Esophagus muscularis mucosa (tissue), 4 donors: Measurements from ENCODE around the gene DENND1C. TPM values are rescaled to one million over a fixed set of nuclear protein-coding genes. Genes with fewer than 3 reads are reported as not detected.

ENCODE experiments used
- DNase-seq: peaks from one replicate; pipeline ENCODE4 v3.0.0-alpha.2; 2017; ENCODE audit errors: extremely low spot score
- H3K27ac ChIP-seq, 4 donors: fragments of 200-600 bp; sonication (generic); replicated peaks in 1 of 4; 1 replicate in 3 of 4; 2 replicates in 1 of 4; pipeline ENCODE4 v1.5.1; 2016 to 2019; ENCODE audit warnings: mild to moderate bottlenecking in 1 of 4
- H3K27me3 ChIP-seq, 4 donors: fragments of 200-600 bp; sonication (generic); one replicate each; pipeline versions ENCODE4 v1.5.1 to v1.6.0; 2016 to 2019
- H3K36me3 ChIP-seq, 4 donors: fragments of 200-600 bp; sonication (generic); one replicate each; pipeline ENCODE4 v1.5.1; 2016 to 2019
- H3K4me1 ChIP-seq, 4 donors: fragments of 200-600 bp; sonication (generic); one replicate each; pipeline ENCODE4 v1.5.1; 2016 to 2019
- H3K4me3 ChIP-seq, 4 donors: fragments of 200-600 bp; sonication (generic); 1 replicate in 2 of 4; 2 replicates in 2 of 4; pipeline ENCODE4 v1.5.1; 2016 to 2019; ENCODE audit warnings: mild to moderate bottlenecking in 4 of 4, moderate library complexity in 1 of 4
- H3K9me3 ChIP-seq, 4 donors: fragments of 200-600 bp; sonication (generic); 1 replicate in 3 of 4; 2 replicates in 1 of 4; pipeline ENCODE4 v1.5.1; 2016 to 2019
- EP300 ChIP-seq: sonication (generic); formaldehyde crosslinking; IDR thresholded peaks from one replicate; pipeline ENCODE4 v1.6.1; 2017; ENCODE audit warnings: antibody characterized with exemption
- POLR2A ChIP-seq: fragments of 450-650 bp; IDR thresholded peaks from one replicate; pipeline ENCODE4 v1.6.1; 2017; ENCODE audit warnings: antibody characterized with exemption, moderate library complexity, mild to moderate bottlenecking, low read depth
- POLR2AphosphoS5 ChIP-seq, 2 donors: sonication (generic); formaldehyde crosslinking; IDR thresholded peaks; one replicate each; pipeline ENCODE4 v1.6.1; 2017; ENCODE audit warnings: antibody characterized with exemption in 2 of 2
- WGBS: methylation state at CpG from one replicate; pipeline ENCODE4 v1.1.5; 2018; 5-methylcytosine and 5-hydroxymethylcytosine counted together
- intact Hi-C: fragments of 100-400 bp; cut with DNase I; formaldehyde crosslinking; loops from one replicate; pipeline ENCODE4 v1.15.1; 2023
- total RNA-seq, 4 donors: library from RNA; depleted of rRNA; stranded (reverse); fragments of >200 nt; gene quantifications; one replicate each; pipeline versions ENCODE4 v1.1.0 to v1.2.1, GENCODE V29; 2016
- TF ChIP-seq, protein P1 (sequence below), 3 experiments: fragments of 200-600 bp in 2 of 3; fragments of 450-650 bp in 1 of 3; sonication (generic) in 2 of 3; IDR thresholded peaks; one replicate each; pipeline ENCODE4 v1.5.1; 2017 to 2019; ENCODE audit warnings: antibody characterized with exemption in 3 of 3, mild to moderate bottlenecking in 2 of 3, moderate library complexity in 1 of 3

Gene DENND1C
- total RNA-seq, 4 donors from 2014 or later: 0.13 to 2.8 (median 1.1) TPM

DNA sequence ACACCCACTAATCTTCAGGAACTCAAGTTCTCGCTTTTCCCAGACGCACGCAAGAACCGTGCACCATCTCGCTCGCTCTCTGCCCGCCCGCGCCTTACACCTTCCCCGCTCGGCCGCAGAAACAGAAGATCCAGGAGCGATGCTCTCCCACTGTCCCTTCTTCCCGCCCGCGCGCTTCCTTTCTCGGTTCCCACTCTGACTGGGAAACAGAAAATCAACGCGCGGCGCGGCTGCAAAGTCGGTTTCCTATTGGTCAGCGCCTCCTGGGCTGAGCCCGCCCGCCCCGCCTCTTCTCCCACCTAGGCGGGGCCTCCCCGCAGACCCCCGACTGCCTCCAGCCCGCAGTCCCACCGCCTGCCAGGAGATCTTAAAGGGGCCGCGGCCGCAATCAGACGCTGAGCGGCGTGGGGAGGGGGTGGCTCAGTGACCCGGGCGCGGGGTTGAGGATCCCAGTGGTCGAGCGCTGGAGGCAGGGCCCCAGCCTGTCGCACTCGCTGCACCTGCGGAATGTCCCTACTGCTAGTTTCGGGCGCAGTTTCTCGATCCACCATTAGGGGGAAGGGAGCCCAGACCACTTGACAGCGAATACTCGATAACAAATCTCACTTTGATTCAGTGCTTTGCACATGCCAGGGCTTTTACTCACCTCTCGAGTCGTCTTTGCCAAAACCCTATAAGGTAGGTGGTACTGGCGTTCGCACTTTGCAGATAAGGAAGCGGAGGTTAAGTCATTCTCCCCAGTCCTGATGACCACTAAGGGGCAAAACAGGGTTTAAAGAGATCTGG is 21.3 kb downstream of the DENND1C start:
- intact Hi-C loops: no loop called here

DNA sequence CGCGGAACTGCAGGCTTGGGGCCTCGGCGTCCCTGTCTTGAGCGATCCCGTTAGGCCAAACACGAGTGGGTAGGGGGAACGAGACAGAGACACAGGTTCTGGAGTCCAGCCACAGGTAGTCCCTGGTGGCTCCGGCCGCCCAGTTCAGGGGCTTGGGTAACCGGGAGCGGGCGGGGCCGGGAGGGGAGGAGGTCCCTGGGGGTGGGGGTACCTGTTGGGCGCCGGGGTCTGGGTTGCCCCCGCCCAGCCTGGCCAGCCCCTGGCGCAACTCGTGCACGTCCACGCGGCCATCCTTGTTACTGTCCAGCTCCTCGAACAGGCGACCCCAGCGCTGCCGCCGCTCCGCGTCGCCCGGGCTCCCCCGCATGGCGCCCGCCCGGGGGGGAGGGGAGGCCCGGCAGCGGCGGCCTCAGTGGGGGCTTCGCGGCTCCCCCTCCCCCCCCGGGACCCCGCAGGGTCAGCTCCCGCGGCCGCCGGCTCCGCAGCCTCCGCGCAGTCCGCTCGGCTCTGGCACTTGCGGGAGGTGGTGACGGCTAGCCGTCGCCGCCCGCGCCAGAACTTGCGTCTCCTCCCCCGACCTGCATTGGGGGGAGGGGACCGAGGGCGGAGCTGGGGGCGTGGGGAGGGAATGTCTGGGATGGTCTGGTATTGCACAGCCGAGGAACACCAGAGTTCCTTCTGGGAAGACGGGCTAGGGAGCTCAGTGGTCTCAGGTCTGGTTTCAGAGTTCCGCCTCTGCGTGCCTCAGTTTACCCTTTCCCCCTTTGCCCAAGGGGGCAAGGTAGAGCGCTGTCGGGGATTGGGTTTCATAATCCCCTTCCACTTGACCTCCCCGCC is 22.1 kb downstream of the DENND1C start, which contains the start of gene SLC25A23:
SLC25A23 (minus strand) TSS at position 531 of the 837 bp plus-strand sequence; CDS start at position 367, 164 bp downstream.
- peaks cover 11 to 36% (median 27%) of the 10 kb centered on the region in 4 donors for H3K4me1 ChIP-seq
- H3K27me3 ChIP-seq: peaks cover 0 to 24% (median 10%) of the 10 kb centered on the region in 4 donors
- 0% methylated on average over 26 of the region's 70 CpGs for WGBS
- TF ChIP-seq, protein P1, sequence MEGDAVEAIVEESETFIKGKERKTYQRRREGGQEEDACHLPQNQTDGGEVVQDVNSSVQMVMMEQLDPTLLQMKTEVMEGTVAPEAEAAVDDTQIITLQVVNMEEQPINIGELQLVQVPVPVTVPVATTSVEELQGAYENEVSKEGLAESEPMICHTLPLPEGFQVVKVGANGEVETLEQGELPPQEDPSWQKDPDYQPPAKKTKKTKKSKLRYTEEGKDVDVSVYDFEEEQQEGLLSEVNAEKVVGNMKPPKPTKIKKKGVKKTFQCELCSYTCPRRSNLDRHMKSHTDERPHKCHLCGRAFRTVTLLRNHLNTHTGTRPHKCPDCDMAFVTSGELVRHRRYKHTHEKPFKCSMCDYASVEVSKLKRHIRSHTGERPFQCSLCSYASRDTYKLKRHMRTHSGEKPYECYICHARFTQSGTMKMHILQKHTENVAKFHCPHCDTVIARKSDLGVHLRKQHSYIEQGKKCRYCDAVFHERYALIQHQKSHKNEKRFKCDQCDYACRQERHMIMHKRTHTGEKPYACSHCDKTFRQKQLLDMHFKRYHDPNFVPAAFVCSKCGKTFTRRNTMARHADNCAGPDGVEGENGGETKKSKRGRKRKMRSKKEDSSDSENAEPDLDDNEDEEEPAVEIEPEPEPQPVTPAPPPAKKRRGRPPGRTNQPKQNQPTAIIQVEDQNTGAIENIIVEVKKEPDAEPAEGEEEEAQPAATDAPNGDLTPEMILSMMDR (IDR thresholded peaks at IDR 0.05): no peak
- TF ChIP-seq POLR2AphosphoS5 (IDR thresholded peaks at IDR 0.05) (peak in 1 of 2 donors; percentile 72), POLR2A (no peak), EP300 (no peak)
- DNase-seq: no peak
- H3K9me3 ChIP-seq: peaks cover 0 to 1% (median 1%) of the 10 kb centered on the region in 4 donors
- peak within 1 kb of the TSS; percentile 66 to 97 (median 90) for H3K4me3 ChIP-seq
- intact Hi-C loops: no loop called here
- peaks cover 10 to 31% (median 21%) of the 10 kb centered on the region in 4 donors for H3K36me3 ChIP-seq
- peak within 1 kb of the TSS; percentile 74 to 91 (median 88) for H3K27ac ChIP-seq

More for the DNA sequence above, 21.3 kb downstream of the DENND1C start:
- peak overlapping the region; percentile 66 to 97 (median 90) for H3K4me3 ChIP-seq
- whole genome bisulfite sequencing: under 1% methylated on average over 44 of the region's 57 CpGs
- H3K36me3 ChIP-seq: peaks cover 6 to 23% (median 13%) of the 10 kb centered on the region in 4 donors
- no peaks in the 10 kb centered on the region for H3K9me3 ChIP-seq
- peak; percentile 98 for DNase-seq
- H3K4me1 ChIP-seq: peaks cover 11 to 36% (median 28%) of the 10 kb centered on the region in 4 donors
- peak overlapping the region; percentile 74 to 91 (median 88) for H3K27ac ChIP-seq
- peaks cover 0 to 31% (median 14%) of the 10 kb centered on the region in 4 donors for H3K27me3 ChIP-seq
- TF ChIP-seq EP300 (no peak), POLR2AphosphoS5 (IDR thresholded peaks at IDR 0.05) (peak; percentile 61 to 72)
- TF ChIP-seq, protein P1 (IDR thresholded peaks at IDR 0.05): peak; percentile 57 to 69 (median 65)

DNA sequence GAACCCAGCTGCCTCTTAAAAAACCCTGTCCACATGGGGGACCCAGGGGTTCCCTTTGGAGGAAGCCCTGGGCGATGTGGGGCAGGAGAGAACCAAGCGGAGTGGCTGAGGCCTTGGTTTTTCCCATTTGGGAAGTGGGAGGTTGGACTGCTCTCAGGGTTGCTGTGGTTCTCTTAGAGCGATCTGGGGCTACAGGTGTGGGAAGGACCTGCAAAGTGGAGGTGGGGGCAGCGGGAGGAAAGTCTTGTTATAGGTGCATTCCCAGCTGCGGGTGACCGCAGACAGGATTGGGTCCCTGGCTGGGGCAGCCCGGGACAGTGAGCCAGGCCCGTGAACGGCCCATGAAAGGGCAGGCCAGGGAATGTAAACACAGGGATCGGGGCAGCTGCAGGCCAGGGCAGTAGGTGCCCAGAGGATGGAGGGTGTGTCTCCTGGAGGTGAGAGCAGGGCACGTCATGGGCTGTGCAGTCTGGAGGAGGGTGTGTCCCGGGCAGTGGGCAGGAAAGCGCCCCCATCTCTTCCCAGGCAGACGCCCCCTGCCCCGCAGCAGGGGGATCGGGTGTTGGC is 22.8 kb downstream of the DENND1C start:
- H3K27ac ChIP-seq: peak overlapping the region; percentile 74 to 91 (median 88)
- WGBS: 33% methylated on average over 16 of the region's 16 CpGs
- H3K4me3 ChIP-seq: peak overlapping the region; percentile 66 to 97 (median 90)
- peaks cover 0 to 8% (median 8%) of the 10 kb centered on the region in 4 donors for H3K9me3 ChIP-seq
- peaks cover 0 to 17% (median 3%) of the 10 kb centered on the region in 4 donors for H3K27me3 ChIP-seq
- peak; percentile 36 to 42 for TF ChIP-seq POLR2AphosphoS5 (IDR thresholded peaks at IDR 0.05)
- TF ChIP-seq POLR2A: no peak
- peaks cover 11 to 29% (median 24%) of the 10 kb centered on the region in 4 donors for H3K4me1 ChIP-seq
- DNase-seq: no peak
- H3K36me3 ChIP-seq: peaks cover 17 to 38% (median 28%) of the 10 kb centered on the region in 4 donors
- intact Hi-C loops: no loop called here

DNA sequence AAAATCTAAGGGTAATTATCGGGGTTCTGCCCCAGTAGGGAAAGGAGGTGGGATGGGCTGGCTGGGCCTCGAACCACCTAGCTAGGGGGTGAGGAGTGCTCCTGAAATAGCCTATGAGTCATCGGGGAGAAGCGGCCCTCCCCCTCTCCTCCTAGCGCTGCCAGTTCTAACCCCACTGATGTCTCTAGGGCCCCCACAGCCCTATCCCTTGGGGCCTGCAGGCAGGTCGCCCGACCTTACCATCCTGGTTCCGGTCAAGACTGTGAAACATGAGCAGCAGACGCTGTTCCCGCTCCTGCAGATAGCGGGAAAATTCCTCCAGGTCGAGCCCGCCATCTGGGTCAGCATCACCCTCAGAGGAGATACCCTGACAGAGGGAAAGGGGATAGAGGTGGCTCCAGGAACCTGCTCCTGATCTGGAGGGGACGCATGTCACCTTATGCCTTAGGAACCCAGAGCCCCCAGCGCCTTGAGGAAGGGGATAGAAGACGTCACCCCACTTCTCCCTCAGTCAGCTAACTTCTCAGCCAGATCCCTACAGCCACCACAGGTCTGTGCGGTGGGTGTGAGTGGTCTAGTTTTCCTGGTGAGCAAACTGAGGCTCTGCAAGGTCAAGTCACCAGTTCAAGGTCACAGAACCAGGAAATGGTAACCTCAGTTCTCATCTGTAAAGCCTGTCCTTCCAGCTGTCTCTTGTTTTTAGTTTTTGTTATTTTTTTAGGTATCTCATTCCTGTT is 23.5 kb downstream of the DENND1C start:
- TF ChIP-seq POLR2AphosphoS5 (IDR thresholded peaks at IDR 0.05): no peak
- no peak for TF ChIP-seq EP300
- TF ChIP-seq, protein P1 (IDR thresholded peaks at IDR 0.05): no peak
- TF ChIP-seq POLR2A: no peak
- H3K36me3 ChIP-seq: peaks cover 22 to 44% (median 35%) of the 10 kb centered on the region in 4 donors
- peaks cover 11 to 28% (median 24%) of the 10 kb centered on the region in 4 donors for H3K4me1 ChIP-seq
- intact Hi-C loops: no loop called here
- H3K27ac ChIP-seq: peak overlapping the region; percentile 74 to 91 (median 88)
- no peak for DNase-seq
- peaks cover 0 to 13% (median 11%) of the 10 kb centered on the region in 4 donors for H3K9me3 ChIP-seq
- H3K27me3 ChIP-seq: peaks cover 0 to 10% (median 0%) of the 10 kb centered on the region in 4 donors
- 72% methylated on average over 16 of the region's 17 CpGs for WGBS
- peak overlapping the region; percentile 66 to 97 (median 90) for H3K4me3 ChIP-seq
